ENCODE data around the gene WDR19.

The WDR19 gene

GRCh38 chr4:39304651-39305050, 122.3 kb downstream of the WDR19 start:
- TF ChIP-seq TAF1 (IDR thresholded peaks at IDR 0.05; ENCODE audit: borderline replicate concordance, insufficient read depth, low read length) (no peak), FOXP2 (optimal IDR thresholded peaks at IDR 0.05; ENCODE audit: borderline replicate concordance, extremely low read depth, extremely low read length, insufficient read depth) (no peak), REST (IDR thresholded peaks at IDR 0.05; ENCODE audit: insufficient read depth in 1 of 2, low read depth in 2 of 2, low read length in 2 of 2) (no peak)

- TF ChIP-seq POLR2AphosphoS5 (IDR thresholded peaks at IDR 0.05; ENCODE audit: low read depth, low read length) (no peak), SIN3A (IDR thresholded peaks at IDR 0.05; ENCODE audit: borderline replicate concordance, insufficient read depth, low read length) (no peak), TAF1 (IDR thresholded peaks at IDR 0.05; ENCODE audit: borderline replicate concordance, insufficient read depth, low read length) (no peak)
Measured at GRCh38 chr4:39305912-39306677, 123.8 kb downstream of the WDR19 start.

- TF ChIP-seq REST (IDR thresholded peaks at IDR 0.05; ENCODE audit: insufficient read depth in 1 of 2, low read depth in 2 of 2, low read length in 2 of 2) (no peak), TAF1 (IDR thresholded peaks at IDR 0.05; ENCODE audit: borderline replicate concordance, insufficient read depth, low read length) (no peak), SIN3A (IDR thresholded peaks at IDR 0.05; ENCODE audit: borderline replicate concordance, insufficient read depth, low read length) (no peak), FOXP2 (optimal IDR thresholded peaks at IDR 0.05; ENCODE audit: borderline replicate concordance, extremely low read depth, extremely low read length, insufficient read depth) (no peak), POLR2AphosphoS5 (IDR thresholded peaks at IDR 0.05; ENCODE audit: low read depth, low read length) (no peak)
Measured at GRCh38 chr4:39308611-39309010, 126.3 kb downstream of the WDR19 start.

- TF ChIP-seq REST (IDR thresholded peaks at IDR 0.05; ENCODE audit: insufficient read depth in 1 of 2, low read depth in 2 of 2, low read length in 2 of 2) = no peak
- no peak for TF ChIP-seq SIN3A (IDR thresholded peaks at IDR 0.05; ENCODE audit: borderline replicate concordance, insufficient read depth, low read length)
- TF ChIP-seq TAF1 (IDR thresholded peaks at IDR 0.05; ENCODE audit: borderline replicate concordance, insufficient read depth, low read length) = no peak
- no peak for TF ChIP-seq FOXP2 (optimal IDR thresholded peaks at IDR 0.05; ENCODE audit: borderline replicate concordance, extremely low read depth, extremely low read length, insufficient read depth)
- TF ChIP-seq POLR2AphosphoS5 (IDR thresholded peaks at IDR 0.05; ENCODE audit: low read depth, low read length) = no peak
Measured at GRCh38 chr4:39312816-39313215, 130.5 kb downstream of the WDR19 start.

GRCh38 chr4:39319676-39320075, 137.3 kb downstream of the WDR19 start:
- TF ChIP-seq POLR2AphosphoS5 (IDR thresholded peaks at IDR 0.05; ENCODE audit: low read depth, low read length) (no peak), SIN3A (IDR thresholded peaks at IDR 0.05; ENCODE audit: borderline replicate concordance, insufficient read depth, low read length) (no peak), FOXP2 (optimal IDR thresholded peaks at IDR 0.05; ENCODE audit: borderline replicate concordance, extremely low read depth, extremely low read length, insufficient read depth) (no peak), REST (IDR thresholded peaks at IDR 0.05; ENCODE audit: insufficient read depth in 1 of 2, low read depth in 2 of 2, low read length in 2 of 2) (no peak), TAF1 (IDR thresholded peaks at IDR 0.05; ENCODE audit: borderline replicate concordance, insufficient read depth, low read length) (no peak)
